Esophagus squamous epithelium (tissue), 4 donors: ENCODE results near the gene NEUROD6.

Experiments
- POLR2A ChIP-seq, 4 donors: fragments of 450-650 bp; IDR thresholded peaks; one replicate each; pipeline ENCODE4 v1.6.1; 2017; ENCODE audit warnings: antibody characterized with exemption in 4 of 4, mild to moderate bottlenecking in 4 of 4, moderate library complexity in 3 of 4
- TF ChIP-seq, protein P1 (sequence below), 6 experiments: fragments of 450-650 bp in 4 of 6; fragments of 200-600 bp in 2 of 6; sonication (generic) in 2 of 6; IDR thresholded peaks; one replicate each; pipeline ENCODE4 v1.5.1; 2016 to 2019; ENCODE audit warnings: antibody characterized with exemption in 6 of 6, mild to moderate bottlenecking in 4 of 6, moderate library complexity in 4 of 6

DNA sequence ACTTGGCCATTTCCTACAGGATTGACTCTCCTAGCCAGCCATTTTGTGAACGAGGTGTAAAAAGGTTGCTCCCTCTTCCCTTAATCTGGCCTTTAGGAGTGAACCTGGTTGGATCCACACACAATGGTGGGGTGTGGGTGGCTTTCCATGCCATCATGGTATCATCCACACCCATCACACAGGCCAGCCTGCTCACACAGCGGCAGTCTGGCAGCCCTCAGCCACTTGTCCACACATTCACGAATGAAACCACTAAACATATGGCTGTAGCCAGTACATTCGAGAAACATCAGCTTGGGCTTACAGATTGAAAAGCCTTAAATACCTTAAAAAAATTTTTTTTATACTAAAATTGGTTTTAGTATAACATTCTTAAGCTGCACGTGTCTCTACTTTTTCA is 31.9 kb downstream of the NEUROD6 start:
- TF ChIP-seq, protein P1, sequence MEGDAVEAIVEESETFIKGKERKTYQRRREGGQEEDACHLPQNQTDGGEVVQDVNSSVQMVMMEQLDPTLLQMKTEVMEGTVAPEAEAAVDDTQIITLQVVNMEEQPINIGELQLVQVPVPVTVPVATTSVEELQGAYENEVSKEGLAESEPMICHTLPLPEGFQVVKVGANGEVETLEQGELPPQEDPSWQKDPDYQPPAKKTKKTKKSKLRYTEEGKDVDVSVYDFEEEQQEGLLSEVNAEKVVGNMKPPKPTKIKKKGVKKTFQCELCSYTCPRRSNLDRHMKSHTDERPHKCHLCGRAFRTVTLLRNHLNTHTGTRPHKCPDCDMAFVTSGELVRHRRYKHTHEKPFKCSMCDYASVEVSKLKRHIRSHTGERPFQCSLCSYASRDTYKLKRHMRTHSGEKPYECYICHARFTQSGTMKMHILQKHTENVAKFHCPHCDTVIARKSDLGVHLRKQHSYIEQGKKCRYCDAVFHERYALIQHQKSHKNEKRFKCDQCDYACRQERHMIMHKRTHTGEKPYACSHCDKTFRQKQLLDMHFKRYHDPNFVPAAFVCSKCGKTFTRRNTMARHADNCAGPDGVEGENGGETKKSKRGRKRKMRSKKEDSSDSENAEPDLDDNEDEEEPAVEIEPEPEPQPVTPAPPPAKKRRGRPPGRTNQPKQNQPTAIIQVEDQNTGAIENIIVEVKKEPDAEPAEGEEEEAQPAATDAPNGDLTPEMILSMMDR (IDR thresholded peaks at IDR 0.05): no peak
- no peak for TF ChIP-seq POLR2A (IDR thresholded peaks at IDR 0.05)
